Endothelial cell (in vitro differentiated cells): ENCODE results near the gene HDDC3. TPM values are rescaled to one million over a fixed set of nuclear protein-coding genes. Genes with fewer than 3 reads are reported as not detected.

Source experiments
- DNase-seq: peaks from one replicate; pipeline ENCODE4 v3.0.0; 2021; ENCODE audit warnings: low spot score
- H3K27ac Mint-ChIP-seq: one replicate; pipeline ENCODE4 v1.8.0; 2021; ENCODE audit warnings: mixed read lengths, inconsistent platforms; ENCODE audit not compliant: unreplicated experiment
- H3K27me3 Mint-ChIP-seq: one replicate; pipeline ENCODE4 v1.8.0; 2021; ENCODE audit warnings: mild to moderate bottlenecking, moderate library complexity, mixed read lengths, inconsistent platforms; ENCODE audit not compliant: unreplicated experiment
- H3K36me3 Mint-ChIP-seq: one replicate; pipeline ENCODE4 v1.8.0; 2021; ENCODE audit warnings: mild to moderate bottlenecking, low read depth, mixed read lengths, inconsistent platforms; ENCODE audit not compliant: unreplicated experiment
- H3K4me1 Mint-ChIP-seq: one replicate; pipeline ENCODE4 v1.8.0; 2021; ENCODE audit warnings: mild to moderate bottlenecking, mixed read lengths, inconsistent platforms; ENCODE audit not compliant: unreplicated experiment
- H3K4me3 Mint-ChIP-seq: one replicate; pipeline ENCODE4 v1.8.0; 2021; ENCODE audit warnings: mild to moderate bottlenecking, mixed read lengths, inconsistent platforms; ENCODE audit not compliant: unreplicated experiment
- H3K9me3 Mint-ChIP-seq: one replicate; pipeline ENCODE4 v1.8.0; 2021; ENCODE audit warnings: mixed read lengths, inconsistent platforms; ENCODE audit not compliant: unreplicated experiment
- total RNA-seq: library from RNA; stranded (reverse); fragmentation: NEBNext Ultra II Directional; extraction: Animal tissue kit (Norgen Biotek cat#: 25700); gene quantifications from one replicate; pipeline ENCODE4 v1.2.1, GENCODE V29; 2021; ENCODE audit not compliant: unreplicated experiment
- TF ChIP-seq, protein P1 (sequence below): fragments of 200-600 bp; sonication (generic); IDR thresholded peaks from one replicate; pipeline ENCODE4 v1.5.0; 2021; ENCODE audit warnings: antibody characterized with exemption; ENCODE audit not compliant: unreplicated experiment

The HDDC3 gene
- total RNA-seq, 1 donor from 2014 or later, result 14.5 TPM

- Mint-ChIP-seq H3K36me3 (peaks cover 4% of the 10 kb centered on the region), H3K27me3 (peaks cover 6% of the 10 kb centered on the region), H3K4me1 (peaks cover 5% of the 10 kb centered on the region), H3K9me3 (no peaks in the 10 kb centered on the region), H3K27ac (no peak overlapping the region), H3K4me3 (peak overlapping the region; percentile 8)
- DNase-seq, result no peak
- TF ChIP-seq, protein P1, sequence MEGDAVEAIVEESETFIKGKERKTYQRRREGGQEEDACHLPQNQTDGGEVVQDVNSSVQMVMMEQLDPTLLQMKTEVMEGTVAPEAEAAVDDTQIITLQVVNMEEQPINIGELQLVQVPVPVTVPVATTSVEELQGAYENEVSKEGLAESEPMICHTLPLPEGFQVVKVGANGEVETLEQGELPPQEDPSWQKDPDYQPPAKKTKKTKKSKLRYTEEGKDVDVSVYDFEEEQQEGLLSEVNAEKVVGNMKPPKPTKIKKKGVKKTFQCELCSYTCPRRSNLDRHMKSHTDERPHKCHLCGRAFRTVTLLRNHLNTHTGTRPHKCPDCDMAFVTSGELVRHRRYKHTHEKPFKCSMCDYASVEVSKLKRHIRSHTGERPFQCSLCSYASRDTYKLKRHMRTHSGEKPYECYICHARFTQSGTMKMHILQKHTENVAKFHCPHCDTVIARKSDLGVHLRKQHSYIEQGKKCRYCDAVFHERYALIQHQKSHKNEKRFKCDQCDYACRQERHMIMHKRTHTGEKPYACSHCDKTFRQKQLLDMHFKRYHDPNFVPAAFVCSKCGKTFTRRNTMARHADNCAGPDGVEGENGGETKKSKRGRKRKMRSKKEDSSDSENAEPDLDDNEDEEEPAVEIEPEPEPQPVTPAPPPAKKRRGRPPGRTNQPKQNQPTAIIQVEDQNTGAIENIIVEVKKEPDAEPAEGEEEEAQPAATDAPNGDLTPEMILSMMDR, result no peak
These were observed 41.9 kb upstream of the HDDC3 start for GRCh38 chr15:90974216-90974615.

- H3K4me3 Mint-ChIP-seq, result no peak overlapping the region
- H3K27ac Mint-ChIP-seq, result no peak overlapping the region
- TF ChIP-seq, protein P1, result no peak
- peaks cover 4% of the 10 kb centered on the region for H3K27me3 Mint-ChIP-seq
- no peaks in the 10 kb centered on the region for H3K9me3 Mint-ChIP-seq
- DNase-seq, result no peak
- H3K4me1 Mint-ChIP-seq, result peaks cover 5% of the 10 kb centered on the region
- H3K36me3 Mint-ChIP-seq, result peaks cover 4% of the 10 kb centered on the region
These were observed 39.8 kb upstream of the HDDC3 start for GRCh38 chr15:90972133-90972532.

GRCh38 chr15:90970274-90970673 lies 37.9 kb upstream of the HDDC3 start:
- no peak for DNase-seq
- no peak overlapping the region for H3K4me3 Mint-ChIP-seq
- peaks cover 4% of the 10 kb centered on the region for H3K36me3 Mint-ChIP-seq
- H3K27me3 Mint-ChIP-seq, result peaks cover 2% of the 10 kb centered on the region
- no peak overlapping the region for H3K27ac Mint-ChIP-seq
- H3K4me1 Mint-ChIP-seq, result peaks cover 5% of the 10 kb centered on the region
- H3K9me3 Mint-ChIP-seq, result no peaks in the 10 kb centered on the region
- TF ChIP-seq, protein P1, result no peak

- Mint-ChIP-seq H3K36me3 (peaks cover 2% of the 10 kb centered on the region), H3K4me1 (no peaks in the 10 kb centered on the region), H3K27ac (no peak overlapping the region), H3K27me3 (no peaks in the 10 kb centered on the region), H3K4me3 (no peak overlapping the region), H3K9me3 (no peaks in the 10 kb centered on the region)
- TF ChIP-seq, protein P1, result no peak
- no peak for DNase-seq
These were observed 36.1 kb upstream of the HDDC3 start for GRCh38 chr15:90968434-90968833.

DNA sequence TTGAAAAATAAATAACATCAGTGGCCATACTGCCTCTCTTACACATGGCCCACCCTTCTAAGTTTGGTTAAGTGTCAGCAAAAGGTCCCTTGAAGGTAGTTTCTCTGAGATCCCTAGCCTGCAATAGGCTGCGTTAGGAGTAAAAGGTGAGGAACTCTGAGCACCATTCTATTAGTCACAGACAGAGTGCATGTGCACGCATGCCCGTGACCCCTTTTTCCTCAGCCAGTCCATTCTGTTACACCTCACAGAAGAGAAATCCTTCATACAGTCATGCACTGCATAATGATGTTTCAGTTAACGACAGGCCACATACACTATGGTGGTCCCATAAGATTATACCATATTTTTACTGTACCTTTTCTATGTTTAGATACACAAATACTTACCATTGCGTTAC lies 34.9 kb upstream of the HDDC3 start:
- no peaks in the 10 kb centered on the region for H3K9me3 Mint-ChIP-seq
- TF ChIP-seq, protein P1, result no peak
- no peak for DNase-seq
- H3K27ac Mint-ChIP-seq, result no peak overlapping the region
- H3K4me1 Mint-ChIP-seq, result no peaks in the 10 kb centered on the region
- H3K27me3 Mint-ChIP-seq, result peaks cover under 1% of the 10 kb centered on the region
- H3K36me3 Mint-ChIP-seq, result no peaks in the 10 kb centered on the region
- no peak overlapping the region for H3K4me3 Mint-ChIP-seq
